ENCODE measurements around the gene TOMM22. TPM values are rescaled to one million over a fixed set of nuclear protein-coding genes. Genes with fewer than 3 reads are reported as not detected.

The TOMM22 gene
- total and polyA plus RNA-seq, 2 donors (not counting 3 experiments of a cell fraction or from before 2014, with no cell fraction given): 62.3 to 98.8 TPM

GRCh38 chr22:38721551-38721950, 39.8 kb downstream of the TOMM22 start:
- H3K4me3 ChIP-seq (replicated peaks in 1 of 3; ENCODE audit: insufficient read depth in 1 of 3, low read depth in 1 of 3, low read length in 3 of 3): no peak overlapping the region
- POLR2A ChIA-PET: no interaction called here
- H3K9ac ChIP-seq (replicated peaks; ENCODE audit: extremely low read depth, insufficient read depth, low read length): no peak overlapping the region
- no peaks in the 10 kb centered on the region for H3K27me3 ChIP-seq (ENCODE audit: control insufficient read depth in 2 of 2, insufficient read depth in 2 of 2, low read length in 2 of 2)
- BruUV-seq (replicated peaks): no TSS peak
- H3K4me1 ChIP-seq (ENCODE audit: control insufficient read depth, extremely low read depth, insufficient read depth, low read length): peaks cover 10% of the 10 kb centered on the region
- H3K27ac ChIP-seq (ENCODE audit: insufficient read depth, low read depth, low read length): no peak overlapping the region
- FAIRE-seq (no peak), DNase-seq (ENCODE audit: low read depth, low spot score) (no peak)
- no peak overlapping the region for H3K4me2 ChIP-seq (ENCODE audit: insufficient read depth, low read length)
- TF ChIP-seq MAX (IDR thresholded peaks at IDR 0.05; ENCODE audit: insufficient read depth, insufficient read length): no peak
- TF ChIP-seq FOS (IDR thresholded peaks at IDR 0.05; ENCODE audit: borderline replicate concordance, insufficient read depth, low read length): no peak
- no peak for TF ChIP-seq MYC (IDR thresholded peaks at IDR 0.05; ENCODE audit: low read depth, low read length)
- no peak for TF ChIP-seq JUN (IDR thresholded peaks at IDR 0.05; ENCODE audit: borderline replicate concordance, insufficient read depth, insufficient read length, low read depth)
- no peak for TF ChIP-seq POLR2AphosphoS5 (IDR thresholded peaks at IDR 0.05; ENCODE audit: insufficient read depth, low read depth, low read length)
- TF ChIP-seq CTCF (IDR thresholded peaks at IDR 0.05; ENCODE audit: extremely low read depth in 1 of 2, insufficient read depth in 1 of 2, low read depth in 1 of 2, low read length in 2 of 2): no peak
- TF ChIP-seq EZH2 (IDR thresholded peaks at IDR 0.05; ENCODE audit: borderline replicate concordance, low read depth, low read length, severe bottlenecking): no peak
- no peak for TF ChIP-seq GATA2 (IDR thresholded peaks at IDR 0.05; ENCODE audit: insufficient read depth, insufficient read length, low read depth, low read length)
- no peak for TF ChIP-seq POLR2A (IDR thresholded peaks at IDR 0.05; ENCODE audit: low read depth, low read length)
- intact Hi-C loops (cut with micrococcal nuclease) (no loop called here), dilution Hi-C loops (cut with MboI; ENCODE audit: extremely low pct_ligation_motif_present, low sequenced_read_pairs) (no loop called here)
- H2AFZ ChIP-seq (ENCODE audit: low read depth, low read length): no peak overlapping the region
- H4K20me1 ChIP-seq (replicated peaks; ENCODE audit: control insufficient read depth, extremely low read depth, insufficient read depth, low read length): no peaks in the 10 kb centered on the region
- H3K9me1 ChIP-seq (replicated peaks; ENCODE audit: control insufficient read depth, extremely low read depth, insufficient read depth, low read length): no peaks in the 10 kb centered on the region
- CTCF ChIA-PET: interaction anchor here (0.5 kb wide), 1 partner anchor 282 kb away, joined by 3 read pairs; no protein-coding TSS in a partner anchor
- H3K36me3 ChIP-seq (ENCODE audit: control insufficient read depth in 2 of 2, extremely low read depth in 1 of 2, insufficient read depth in 2 of 2, low read length in 2 of 2): peaks cover 2 to 26% of the 10 kb centered on the region in 2 experiments
- no peaks in the 10 kb centered on the region for H3K9me3 ChIP-seq (replicated peaks; ENCODE audit: control insufficient read depth, insufficient read depth, low read length)
- no peaks in the 10 kb centered on the region for H3K79me2 ChIP-seq (ENCODE audit: control insufficient read depth, insufficient read depth, low read length)

All from endothelial cell of umbilical vein (primary cell).